H1 (cell line): ENCODE measurements around the gene SAFB2. TPM values are rescaled to one million over a fixed set of nuclear protein-coding genes. Genes with fewer than 3 reads are reported as not detected.

Experiments used
- CTCF ChIA-PET: fragments of 300-600 bp; sonication (Branson Sonifier 250); formaldehyde crosslinking; loops from one replicate; lab custom pipeline; 2021; ENCODE audit not compliant: partially characterized antibody; lab: Charles Lee
- POLR2A ChIA-PET: fragments of 300-600 bp; sonication (Branson Sonifier 250); formaldehyde crosslinking; loops from one replicate; lab custom pipeline; 2021; ENCODE audit warnings: inconsistent platforms; ENCODE audit not compliant: partially characterized antibody; lab: Charles Lee
- DNase-seq, 2 experiments: peaks; one replicate each; pipeline versions ENCODE4 v3.0.0 to v3.0.0-alpha.2; 2010 to 2022; ENCODE audit warnings: low spot score in 2 of 2, low read depth in 1 of 2, mixed read lengths in 1 of 2
- FAIRE-seq: peaks from 2 replicates; lab custom pipeline; 2011; peaks lifted over from hg19 to GRCh38; lab: Jason Lieb, UNC
- H2AFZ ChIP-seq: 2 replicates; pipeline ENCODE4 v1.8.1; 2012; ENCODE audit warnings: low read length, inconsistent platforms
- H2AK5ac ChIP-seq: 2 replicates; pipeline ENCODE4 v1.6.1; 2013; ENCODE audit warnings: low read depth, low read length
- H2BK120ac ChIP-seq: replicated peaks from 2 replicates; pipeline ENCODE3; 2013; ENCODE audit warnings: low read depth, low read length, inconsistent platforms
- H2BK12ac ChIP-seq: 2 replicates; pipeline ENCODE4 v1.6.1; 2013; ENCODE audit warnings: low read depth, low read length
- H2BK15ac ChIP-seq: 2 replicates; pipeline ENCODE4 v1.6.1; 2013; ENCODE audit warnings: low read length
- H2BK20ac ChIP-seq: 2 replicates; pipeline ENCODE4 v1.6.1; 2013; ENCODE audit warnings: low read length
- H2BK5ac ChIP-seq: 2 replicates; pipeline ENCODE4 v1.6.1; 2013; ENCODE audit warnings: low read depth, low read length
- H3K14ac ChIP-seq: 2 replicates; pipeline ENCODE4 v1.6.1; 2013; ENCODE audit warnings: inconsistent platforms; ENCODE audit not compliant: insufficient read length
- H3K18ac ChIP-seq: 2 replicates; pipeline ENCODE4 v1.6.1; 2013; ENCODE audit warnings: low read length; ENCODE audit errors: extremely low read depth
- H3K23ac ChIP-seq: 2 replicates; pipeline ENCODE4 v1.6.1; 2013; ENCODE audit warnings: inconsistent platforms; ENCODE audit not compliant: insufficient read length
- H3K23me2 ChIP-seq: 2 replicates; pipeline ENCODE4 v1.6.1; 2013; ENCODE audit warnings: low read depth, low read length
- H3K27ac ChIP-seq: 2 replicates; pipeline ENCODE4 v1.6.1; 2011; ENCODE audit warnings: low read depth, low read length, inconsistent platforms
- H3K27me3 ChIP-seq, 4 experiments: replicated peaks in 1 of 4; 1 replicate in 1 of 4; 2 replicates in 3 of 4; pipeline versions ENCODE4 v1.6.1 to v1.8.1; 2011 to 2013; ENCODE audit warnings: low read length in 3 of 4, mild to moderate bottlenecking in 3 of 4, inconsistent platforms in 2 of 4, mixed read lengths in 2 of 4, moderate library complexity in 1 of 4; ENCODE audit not compliant: control insufficient read depth in 3 of 4, insufficient read depth in 3 of 4; ENCODE audit errors: extremely low read depth in 1 of 4
- H3K36me3 ChIP-seq, 4 experiments: 2 replicates each; pipeline versions ENCODE4 v1.6.1 to v1.8.1; 2011 to 2013; ENCODE audit warnings: mild to moderate bottlenecking in 4 of 4, low read length in 3 of 4, moderate library complexity in 2 of 4, control low read depth in 1 of 4, inconsistent platforms in 1 of 4; ENCODE audit not compliant: insufficient read depth in 4 of 4, control insufficient read depth in 2 of 4
- H3K4ac ChIP-seq: replicated peaks from 2 replicates; pipeline ENCODE3; 2013; ENCODE audit warnings: low read length, low read depth, mixed read lengths, inconsistent platforms; ENCODE audit not compliant: insufficient read length
- H3K4me1 ChIP-seq, 4 experiments: replicated peaks in 1 of 4; 1 replicate in 1 of 4; 2 replicates in 3 of 4; pipeline versions ENCODE4 v1.6.1 to v1.8.1; 2011 to 2013; ENCODE audit warnings: low read length in 3 of 4, inconsistent platforms in 2 of 4, mixed read lengths in 1 of 4; ENCODE audit not compliant: insufficient read depth in 4 of 4, control insufficient read depth in 3 of 4
- H3K4me2 ChIP-seq, 2 experiments: 2 replicates each; pipeline versions ENCODE4 v1.6.1 to v1.8.1; 2011 to 2013; ENCODE audit warnings: low read depth in 2 of 2, low read length in 2 of 2, control low read depth in 1 of 2, inconsistent platforms in 1 of 2, mild to moderate bottlenecking in 1 of 2; ENCODE audit not compliant: insufficient read depth in 1 of 2
- H3K4me3 ChIP-seq, 4 experiments: fragments of 200-600, 300-600 bp in 1 of 4; sonication (generic), shearing (Covaris generic), sonication (Bioruptor Twin) in 1 of 4; 2 replicates each; pipeline versions ENCODE4 v1.5.1 to v1.8.1; 2011 to 2016; ENCODE audit warnings: low read length in 4 of 4, low read depth in 3 of 4, control low read depth in 2 of 4, inconsistent platforms in 2 of 4, mild to moderate bottlenecking in 2 of 4, mixed read lengths in 1 of 4, moderate library complexity in 1 of 4; ENCODE audit not compliant: insufficient read depth in 2 of 4; ENCODE audit errors: extremely low read depth in 1 of 4
- H3K56ac ChIP-seq: replicated peaks from 2 replicates; pipeline ENCODE3; 2013; ENCODE audit warnings: low read depth, mild to moderate bottlenecking, mixed read lengths, low read length, inconsistent platforms; ENCODE audit not compliant: insufficient read length
- H3K79me1 ChIP-seq: 2 replicates; pipeline ENCODE4 v1.6.1; 2013; ENCODE audit warnings: low read depth, low read length, control low read depth
- H3K79me2 ChIP-seq, 2 experiments: 2 replicates each; pipeline versions ENCODE4 v1.6.1 to v1.8.1; 2012 to 2013; ENCODE audit warnings: low read length in 2 of 2, mild to moderate bottlenecking in 2 of 2, inconsistent platforms in 1 of 2; ENCODE audit not compliant: insufficient read depth in 2 of 2, control insufficient read depth in 1 of 2
- H3K9ac ChIP-seq, 4 experiments: replicated peaks in 1 of 4; 1 replicate in 1 of 4; 2 replicates in 3 of 4; pipeline versions ENCODE4 v1.6.1 to v1.8.1; 2011 to 2013; ENCODE audit warnings: low read depth in 3 of 4, low read length in 3 of 4, control low read depth in 2 of 4, mild to moderate bottlenecking in 2 of 4, moderate library complexity in 2 of 4, inconsistent platforms in 1 of 4; ENCODE audit errors: extremely low read depth in 1 of 4
- H3K9me3 ChIP-seq, 2 experiments: 2 replicates each; pipeline versions ENCODE4 v1.6.1 to v1.8.1; 2012 to 2013; ENCODE audit warnings: mild to moderate bottlenecking in 2 of 2, moderate library complexity in 2 of 2, control low read depth in 1 of 2, inconsistent platforms in 1 of 2, low read depth in 1 of 2, low read length in 1 of 2, mixed read lengths in 1 of 2; ENCODE audit not compliant: insufficient read depth in 2 of 2
- H4K20me1 ChIP-seq, 2 experiments: replicated peaks in 1 of 2; 2 replicates each; pipeline versions ENCODE3 to v1.8.1; 2011 to 2013; ENCODE audit warnings: inconsistent platforms in 2 of 2, low read length in 2 of 2, mild to moderate bottlenecking in 1 of 2; ENCODE audit not compliant: insufficient read depth in 2 of 2, control insufficient read depth in 1 of 2
- H4K5ac ChIP-seq: 2 replicates; pipeline ENCODE4 v1.6.1; 2013; ENCODE audit warnings: low read length, low read depth, mixed read lengths, inconsistent platforms; ENCODE audit not compliant: insufficient read length
- H4K8ac ChIP-seq: 2 replicates; pipeline ENCODE4 v1.8.0; 2013; ENCODE audit warnings: mild to moderate bottlenecking, moderate library complexity, low read length, inconsistent platforms; ENCODE audit not compliant: insufficient read depth; ENCODE audit errors: extremely low read depth
- H4K91ac ChIP-seq: replicated peaks from 2 replicates; pipeline ENCODE3; 2013; ENCODE audit warnings: low read length, mixed read lengths, inconsistent platforms; ENCODE audit not compliant: insufficient read length
- BACH1 ChIP-seq: IDR thresholded peaks from 2 replicates; pipeline ENCODE4 v1.6.1; 2012; ENCODE audit warnings: low read length, improper control_type of control experiment
- BRCA1 ChIP-seq: IDR thresholded peaks from 2 replicates; pipeline ENCODE4 v1.6.1; 2012; ENCODE audit warnings: low read depth, low read length, improper control_type of control experiment
- EP300 ChIP-seq, 2 experiments: IDR thresholded peaks; 1 replicate in 1 of 2; 2 replicates in 1 of 2; pipeline ENCODE4 v1.6.1; 2011 to 2012; ENCODE audit warnings: low read depth in 2 of 2, low read length in 2 of 2, mild to moderate bottlenecking in 2 of 2, borderline replicate concordance in 1 of 2, inconsistent platforms in 1 of 2, moderate library complexity in 1 of 2
- KDM4A ChIP-seq: IDR thresholded peaks from one replicate; pipeline ENCODE4 v1.7.1; 2012; ENCODE audit warnings: low read depth, mild to moderate bottlenecking, moderate library complexity, low read length, inconsistent platforms; ENCODE audit not compliant: severe bottlenecking
- POLR2A ChIP-seq, 2 experiments: IDR thresholded peaks; 1 replicate in 1 of 2; 2 replicates in 1 of 2; pipeline ENCODE4 v1.6.1; 2011; ENCODE audit warnings: low read depth in 2 of 2, low read length in 2 of 2, mild to moderate bottlenecking in 2 of 2; ENCODE audit errors: control extremely low read depth in 1 of 2
- RBBP5 ChIP-seq: IDR thresholded peaks from 2 replicates; pipeline ENCODE4 v1.7.1; 2012; ENCODE audit warnings: low read depth, mild to moderate bottlenecking, inconsistent platforms, low read length, moderate library complexity, borderline replicate concordance
- RNF2 ChIP-seq: fragments of 200-900, 300-1000 bp; sonication (generic); IDR thresholded peaks from 2 replicates; pipeline ENCODE4 v1.7.1; 2016; ENCODE audit warnings: borderline replicate concordance, low read depth, mild to moderate bottlenecking, antibody characterized with exemption, low read length; ENCODE audit not compliant: poor library complexity, severe bottlenecking; ENCODE audit errors: missing control alignments
- SP2 ChIP-seq: IDR thresholded peaks from 2 replicates; pipeline ENCODE4 v1.6.1; 2012; ENCODE audit warnings: mild to moderate bottlenecking, low read length, inconsistent platforms
- SRF ChIP-seq: IDR thresholded peaks from 2 replicates; pipeline ENCODE4 v1.6.1; 2011; ENCODE audit warnings: mild to moderate bottlenecking, low read depth, low read length, moderate library complexity
- TAF7 ChIP-seq: optimal IDR thresholded peaks from 2 replicates; pipeline ENCODE3; 2011; ENCODE audit warnings: low read depth, mild to moderate bottlenecking, inconsistent platforms, low read length, moderate library complexity, borderline replicate concordance
- ZNF274 ChIP-seq: IDR thresholded peaks from 2 replicates; pipeline ENCODE4 v1.7.0; 2012; ENCODE audit warnings: low read length, borderline replicate concordance; ENCODE audit errors: extremely low read depth
- WGBS, 2 experiments: shearing (Covaris generic) in 1 of 2; methylation state at CpG; one replicate each; pipeline versions ENCODE4 v1.1.6 to v1.1.7; 2013 to 2015; ENCODE audit warnings: low lambda C conversion rate in 2 of 2, mixed read lengths in 2 of 2, inconsistent platforms in 1 of 2, low coverage in 1 of 2, missing lambda C conversion rate in 1 of 2; ENCODE audit not compliant: insufficient replicate concordance in 2 of 2, insufficient coverage in 1 of 2, insufficient read length in 1 of 2; ENCODE audit errors: extremely low coverage in 1 of 2, missing lambda C conversion rate in 1 of 2; 5-methylcytosine and 5-hydroxymethylcytosine counted together
- polyA plus RNA-seq, 7 experiments: library from polyadenylated mRNA; depleted of rRNA in 3 of 7; stranded (reverse) in 5 of 7; unstranded in 2 of 7; fragments of >200 nt in 5 of 7; fragments of 200-250 nt in 2 of 7; gene quantifications; 1 replicate in 5 of 7; 2 replicates in 1 of 7; 4 replicates in 1 of 7; pipeline versions ENCODE4 v1.2.1 to v1.2.3, GENCODE V29; 2011 to 2013; ENCODE audit warnings: missing spikeins in 2 of 7, mixed read lengths in 2 of 7
- total RNA-seq: library from RNA; stranded (reverse); fragmentation: NEBNext Ultra II Directional; extraction: Animal tissue kit (Norgen Biotek cat#: 25700); gene quantifications from 2 replicates; pipeline ENCODE4 v1.2.1, GENCODE V29; 2021
- TF ChIP-seq, protein P1 (sequence below): IDR thresholded peaks from 2 replicates; pipeline ENCODE4 v1.6.1; 2012; ENCODE audit warnings: low read length, inconsistent platforms

SAFB2 gene
- total and polyA plus RNA-seq, 2 of the 8 experiments (the other 6 are each of a cell fraction or from before 2014, with no cell fraction given) = 14.8 to 63.8 TPM

DNA sequence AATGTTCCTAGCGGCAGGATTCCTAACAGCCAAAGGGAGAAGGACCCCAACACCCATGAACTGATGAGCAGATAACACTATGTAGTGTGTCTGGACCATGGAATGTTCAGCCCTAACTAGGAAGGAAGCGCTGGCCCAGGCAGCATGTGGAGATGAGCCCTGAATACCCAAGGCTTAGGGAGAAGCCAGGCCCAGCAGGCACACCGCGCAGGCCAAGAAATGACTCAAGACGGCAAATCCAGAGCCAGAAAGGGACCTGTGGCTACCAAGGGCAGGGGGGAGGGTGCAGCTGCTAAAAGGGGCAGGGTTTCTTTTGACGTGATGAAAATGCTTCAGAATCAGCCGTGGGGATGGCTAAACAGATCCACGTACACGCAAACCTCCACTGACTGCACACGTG, 34.1 kb downstream of the SAFB2 start:
- Histone ChIP-seq H3K27me3 (no peaks in the 10 kb centered on the region), H2AFZ (no peak overlapping the region), H4K91ac (no peak overlapping the region), H3K9me3 (no peaks in the 10 kb centered on the region), H2BK15ac (no peak overlapping the region), H3K27ac (no peak overlapping the region), H3K23ac (no peak overlapping the region), H3K4me3 (no peak overlapping the region), H4K5ac (no peak overlapping the region), H3K14ac (no peak overlapping the region), H3K4me2 (no peak overlapping the region), H4K8ac (no peak overlapping the region), H2BK5ac (no peak overlapping the region; the same call in 1 of the 2 replicates), H3K79me2 (no peaks in the 10 kb centered on the region), H3K4me1 (peaks cover 0 to 21% (median 16%) of the 10 kb centered on the region in 4 experiments; a peak in 6 of 7 replicates), H3K56ac (no peak overlapping the region), H3K79me1 (peaks cover 12% of the 10 kb centered on the region), H2BK20ac (no peak overlapping the region), H3K18ac (no peak overlapping the region), H3K4ac (no peak overlapping the region), H2AK5ac (no peak overlapping the region), H4K20me1 (peaks cover 4 to 28% of the 10 kb centered on the region in 2 experiments), H3K9ac (no peak overlapping the region), H2BK12ac (no peak overlapping the region), H3K23me2 (peaks cover 2% of the 10 kb centered on the region; the same call in 1 of the 2 replicates), H2BK120ac (no peak overlapping the region), H3K36me3 (peaks cover 23 to 45% (median 35%) of the 10 kb centered on the region in 4 experiments; a peak in 7 of 8 replicates)
- ChIA-PET CTCF (interaction anchor here (0.6 to 1.3 kb wide), 2 partner anchors 24 to 33 kb away, joined by 3 read pairs; no protein-coding TSS in a partner anchor), POLR2A (interaction anchor here (1.3 to 1.4 kb wide), 2 partner anchors 10 to 42 kb away, joined by 3 to 4 read pairs; no protein-coding TSS in a partner anchor)
- no peak for DNase-seq
- FAIRE-seq = no peak
- 95% methylated on average over 10 of the region's 10 CpGs; no CpG with 5 or more reads in 1 of the 2 experiments for WGBS, 2 experiments
- TF ChIP-seq POLR2A (IDR thresholded peaks at IDR 0.05; ENCODE audit: control extremely low read depth in 1 of 2, low read depth in 2 of 2, low read length in 2 of 2) = no peak
- no peak for TF ChIP-seq KDM4A
- no peak for TF ChIP-seq TAF7
- TF ChIP-seq RBBP5 = no peak
- TF ChIP-seq RNF2 = no peak
- TF ChIP-seq BACH1 = no peak
- no peak for TF ChIP-seq SP2
- TF ChIP-seq, protein P1, sequence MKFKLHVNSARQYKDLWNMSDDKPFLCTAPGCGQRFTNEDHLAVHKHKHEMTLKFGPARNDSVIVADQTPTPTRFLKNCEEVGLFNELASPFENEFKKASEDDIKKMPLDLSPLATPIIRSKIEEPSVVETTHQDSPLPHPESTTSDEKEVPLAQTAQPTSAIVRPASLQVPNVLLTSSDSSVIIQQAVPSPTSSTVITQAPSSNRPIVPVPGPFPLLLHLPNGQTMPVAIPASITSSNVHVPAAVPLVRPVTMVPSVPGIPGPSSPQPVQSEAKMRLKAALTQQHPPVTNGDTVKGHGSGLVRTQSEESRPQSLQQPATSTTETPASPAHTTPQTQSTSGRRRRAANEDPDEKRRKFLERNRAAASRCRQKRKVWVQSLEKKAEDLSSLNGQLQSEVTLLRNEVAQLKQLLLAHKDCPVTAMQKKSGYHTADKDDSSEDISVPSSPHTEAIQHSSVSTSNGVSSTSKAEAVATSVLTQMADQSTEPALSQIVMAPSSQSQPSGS = no peak
- TF ChIP-seq BRCA1 = no peak
- TF ChIP-seq ZNF274 = no peak
- TF ChIP-seq SRF = no peak
- no peak for TF ChIP-seq EP300 (IDR thresholded peaks at IDR 0.05; ENCODE audit: borderline replicate concordance in 1 of 2, low read depth in 2 of 2, low read length in 2 of 2)
